ENCODE results near the gene ATP5MK. TPM values are rescaled to one million over a fixed set of nuclear protein-coding genes. Genes with fewer than 3 reads are reported as not detected.

Gene ATP5MK
- total RNA-seq, 1 experiment from 2014 or later, result 307 TPM

DNA sequence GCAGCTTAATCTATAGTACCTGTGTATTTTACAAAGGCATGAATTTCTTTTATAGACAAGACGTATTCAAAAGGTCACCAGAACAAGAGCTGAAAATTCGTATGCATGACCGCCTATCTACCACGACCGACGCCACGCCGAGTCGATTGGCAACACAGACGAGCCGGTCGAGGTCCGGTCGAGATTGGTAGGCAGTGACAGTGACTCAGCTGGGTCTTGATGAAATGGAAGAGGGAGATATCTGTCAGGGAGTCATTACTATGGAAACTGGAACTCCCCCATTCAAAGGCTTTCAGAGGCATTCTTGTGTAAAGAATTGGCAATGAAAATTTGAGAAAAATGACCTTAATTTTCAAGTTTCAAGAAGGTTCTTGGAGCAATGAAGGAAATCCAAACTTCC is 2.1 kb downstream of the ATP5MK start:
- Mint-ChIP-seq H3K9me3 (no peaks in the 10 kb centered on the region), H3K27me3 (ENCODE audit: low read depth) (no peaks in the 10 kb centered on the region), H3K4me1 (peaks cover 25% of the 10 kb centered on the region), H3K4me3 (peak overlapping the region; percentile 40), H3K36me3 (peaks cover 57% of the 10 kb centered on the region), H3K27ac (no peak overlapping the region)
- ChIA-PET CTCF (interaction anchor here (1.2 kb wide), 1 partner anchor 64 kb away, joined by 3 read pairs; the partner anchor contains the start of gene CALHM1), POLR2A (interaction anchor here (0.6 kb wide), 1 partner anchor 34 kb away, joined by 3 read pairs; no protein-coding TSS in a partner anchor)
- no peak for TF ChIP-seq RELA (CRISPR knock-in tag; IDR thresholded peaks at IDR 0.05; ENCODE audit: borderline replicate concordance)
- no peak for TF ChIP-seq SMAD4 (CRISPR knock-in tag; IDR thresholded peaks at IDR 0.05)
- no peak for TF ChIP-seq RORB (CRISPR knock-in tag; IDR thresholded peaks at IDR 0.05)
- no peak for TF ChIP-seq ZNF219 (CRISPR knock-in tag; IDR thresholded peaks at IDR 0.05; ENCODE audit: borderline replicate concordance)
- TF ChIP-seq, protein P1, sequence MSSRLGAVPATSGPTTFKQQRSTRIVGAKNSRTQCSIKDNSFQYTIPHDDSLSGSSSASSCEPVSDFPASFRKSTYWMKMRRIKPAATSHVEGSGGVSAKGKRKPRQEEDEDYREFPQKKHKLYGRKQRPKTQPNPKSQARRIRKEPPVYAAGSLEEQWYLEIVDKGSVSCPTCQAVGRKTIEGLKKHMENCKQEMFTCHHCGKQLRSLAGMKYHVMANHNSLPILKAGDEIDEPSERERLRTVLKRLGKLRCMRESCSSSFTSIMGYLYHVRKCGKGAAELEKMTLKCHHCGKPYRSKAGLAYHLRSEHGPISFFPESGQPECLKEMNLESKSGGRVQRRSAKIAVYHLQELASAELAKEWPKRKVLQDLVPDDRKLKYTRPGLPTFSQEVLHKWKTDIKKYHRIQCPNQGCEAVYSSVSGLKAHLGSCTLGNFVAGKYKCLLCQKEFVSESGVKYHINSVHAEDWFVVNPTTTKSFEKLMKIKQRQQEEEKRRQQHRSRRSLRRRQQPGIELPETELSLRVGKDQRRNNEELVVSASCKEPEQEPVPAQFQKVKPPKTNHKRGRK (CRISPR knock-in tag; IDR thresholded peaks at IDR 0.05; ENCODE audit: borderline replicate concordance), result no peak
- TF ChIP-seq ZNF263 (CRISPR knock-in tag; IDR thresholded peaks at IDR 0.05; ENCODE audit: low read depth), result no peak
- TF ChIP-seq, protein P2, sequence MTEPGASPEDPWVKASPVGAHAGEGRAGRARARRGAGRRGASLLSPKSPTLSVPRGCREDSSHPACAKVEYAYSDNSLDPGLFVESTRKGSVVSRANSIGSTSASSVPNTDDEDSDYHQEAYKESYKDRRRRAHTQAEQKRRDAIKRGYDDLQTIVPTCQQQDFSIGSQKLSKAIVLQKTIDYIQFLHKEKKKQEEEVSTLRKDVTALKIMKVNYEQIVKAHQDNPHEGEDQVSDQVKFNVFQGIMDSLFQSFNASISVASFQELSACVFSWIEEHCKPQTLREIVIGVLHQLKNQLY (CRISPR knock-in tag; IDR thresholded peaks at IDR 0.05), result no peak
- no peak for TF ChIP-seq TEAD1 (CRISPR knock-in tag; IDR thresholded peaks at IDR 0.05)
- TF ChIP-seq CBFB (CRISPR knock-in tag; IDR thresholded peaks at IDR 0.05; ENCODE audit: low read depth), result no peak
- no peak for TF ChIP-seq ESRRA (CRISPR knock-in tag; IDR thresholded peaks at IDR 0.05; ENCODE audit: borderline replicate concordance)
- no peak for ATAC-seq
- no peak for DNase-seq (ENCODE audit: low spot score)

DNA sequence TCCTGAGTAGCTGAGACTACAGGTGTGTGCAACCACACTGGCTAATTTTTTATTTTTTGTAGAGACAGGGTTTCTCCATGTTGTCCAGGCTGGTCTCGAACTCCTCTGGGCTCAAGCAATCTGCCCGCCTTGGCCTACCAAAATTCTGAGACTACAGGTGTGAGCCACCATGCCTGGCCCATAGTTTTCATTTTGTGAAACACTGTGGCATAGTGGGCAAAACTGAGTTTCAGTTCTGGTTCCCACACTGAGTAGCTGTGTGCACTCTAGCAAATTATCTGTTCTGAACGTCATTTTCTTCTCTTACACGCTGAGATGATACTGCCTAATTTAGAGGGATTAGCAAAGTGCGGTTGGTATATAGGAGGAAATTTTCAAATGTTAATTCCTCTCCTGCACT is 13.5 kb downstream of the ATP5MK start:
- ATAC-seq (no peak), DNase-seq (ENCODE audit: low spot score) (no peak)
- Mint-ChIP-seq H3K27me3 (ENCODE audit: low read depth) (no peaks in the 10 kb centered on the region), H3K4me1 (no peaks in the 10 kb centered on the region), H3K9me3 (no peaks in the 10 kb centered on the region), H3K27ac (no peak overlapping the region), H3K36me3 (peaks cover 32% of the 10 kb centered on the region), H3K4me3 (no peak overlapping the region)
- TF ChIP-seq ESRRA (CRISPR knock-in tag; IDR thresholded peaks at IDR 0.05; ENCODE audit: borderline replicate concordance) (no peak), ZNF121 (CRISPR knock-in tag; IDR thresholded peaks at IDR 0.05) (no peak), ZNF423 (CRISPR knock-in tag; IDR thresholded peaks at IDR 0.05) (no peak), ZNF396 (CRISPR knock-in tag; IDR thresholded peaks at IDR 0.05; ENCODE audit: borderline replicate concordance) (no peak)
- TF ChIP-seq, protein P3, sequence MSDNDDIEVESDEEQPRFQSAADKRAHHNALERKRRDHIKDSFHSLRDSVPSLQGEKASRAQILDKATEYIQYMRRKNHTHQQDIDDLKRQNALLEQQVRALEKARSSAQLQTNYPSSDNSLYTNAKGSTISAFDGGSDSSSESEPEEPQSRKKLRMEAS (CRISPR knock-in tag; IDR thresholded peaks at IDR 0.05), result no peak
- TF ChIP-seq, protein P4, sequence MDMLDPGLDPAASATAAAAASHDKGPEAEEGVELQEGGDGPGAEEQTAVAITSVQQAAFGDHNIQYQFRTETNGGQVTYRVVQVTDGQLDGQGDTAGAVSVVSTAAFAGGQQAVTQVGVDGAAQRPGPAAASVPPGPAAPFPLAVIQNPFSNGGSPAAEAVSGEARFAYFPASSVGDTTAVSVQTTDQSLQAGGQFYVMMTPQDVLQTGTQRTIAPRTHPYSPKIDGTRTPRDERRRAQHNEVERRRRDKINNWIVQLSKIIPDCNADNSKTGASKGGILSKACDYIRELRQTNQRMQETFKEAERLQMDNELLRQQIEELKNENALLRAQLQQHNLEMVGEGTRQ (CRISPR knock-in tag; IDR thresholded peaks at IDR 0.05), result no peak
- POLR2A ChIA-PET, result no interaction called here
- CTCF ChIA-PET, result no interaction called here

DNA sequence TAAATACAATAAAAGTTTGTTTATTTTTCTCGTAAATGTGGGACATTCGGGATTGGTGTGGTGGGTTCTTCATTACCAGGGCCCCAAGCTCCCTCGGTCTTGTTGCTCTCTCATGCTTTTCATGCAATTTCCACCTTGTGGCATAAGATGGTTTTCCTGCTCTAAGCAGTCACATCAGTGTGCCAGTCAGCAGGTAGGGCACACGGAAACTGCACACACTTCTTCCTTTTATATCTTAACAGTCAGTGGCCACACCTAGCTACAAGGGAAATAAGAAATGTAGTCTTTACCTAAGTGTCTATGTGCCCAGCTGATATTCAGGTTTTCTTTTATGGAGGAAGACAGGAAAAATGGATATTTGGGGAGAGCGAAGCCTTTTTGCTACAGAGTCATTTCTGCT is 22.0 kb downstream of the ATP5MK start:
- CTCF ChIA-PET, result no interaction called here
- Mint-ChIP-seq H3K4me3 (no peak overlapping the region), H3K4me1 (no peaks in the 10 kb centered on the region), H3K27me3 (ENCODE audit: low read depth) (no peaks in the 10 kb centered on the region), H3K9me3 (no peaks in the 10 kb centered on the region), H3K27ac (no peak overlapping the region), H3K36me3 (peaks cover 20% of the 10 kb centered on the region)
- POLR2A ChIA-PET, result no interaction called here
- no peak for DNase-seq (ENCODE audit: low spot score)
- TF ChIP-seq, protein P5, sequence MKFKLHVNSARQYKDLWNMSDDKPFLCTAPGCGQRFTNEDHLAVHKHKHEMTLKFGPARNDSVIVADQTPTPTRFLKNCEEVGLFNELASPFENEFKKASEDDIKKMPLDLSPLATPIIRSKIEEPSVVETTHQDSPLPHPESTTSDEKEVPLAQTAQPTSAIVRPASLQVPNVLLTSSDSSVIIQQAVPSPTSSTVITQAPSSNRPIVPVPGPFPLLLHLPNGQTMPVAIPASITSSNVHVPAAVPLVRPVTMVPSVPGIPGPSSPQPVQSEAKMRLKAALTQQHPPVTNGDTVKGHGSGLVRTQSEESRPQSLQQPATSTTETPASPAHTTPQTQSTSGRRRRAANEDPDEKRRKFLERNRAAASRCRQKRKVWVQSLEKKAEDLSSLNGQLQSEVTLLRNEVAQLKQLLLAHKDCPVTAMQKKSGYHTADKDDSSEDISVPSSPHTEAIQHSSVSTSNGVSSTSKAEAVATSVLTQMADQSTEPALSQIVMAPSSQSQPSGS (CRISPR knock-in tag; IDR thresholded peaks at IDR 0.05; ENCODE audit: borderline replicate concordance, low read depth), result no peak
- TF ChIP-seq NFYB (CRISPR knock-in tag; conservative IDR thresholded peaks at IDR 0.05; ENCODE audit: low read depth) (no peak), FOXK1 (CRISPR knock-in tag; IDR thresholded peaks at IDR 0.05) (no peak)
- TF ChIP-seq, protein P6, sequence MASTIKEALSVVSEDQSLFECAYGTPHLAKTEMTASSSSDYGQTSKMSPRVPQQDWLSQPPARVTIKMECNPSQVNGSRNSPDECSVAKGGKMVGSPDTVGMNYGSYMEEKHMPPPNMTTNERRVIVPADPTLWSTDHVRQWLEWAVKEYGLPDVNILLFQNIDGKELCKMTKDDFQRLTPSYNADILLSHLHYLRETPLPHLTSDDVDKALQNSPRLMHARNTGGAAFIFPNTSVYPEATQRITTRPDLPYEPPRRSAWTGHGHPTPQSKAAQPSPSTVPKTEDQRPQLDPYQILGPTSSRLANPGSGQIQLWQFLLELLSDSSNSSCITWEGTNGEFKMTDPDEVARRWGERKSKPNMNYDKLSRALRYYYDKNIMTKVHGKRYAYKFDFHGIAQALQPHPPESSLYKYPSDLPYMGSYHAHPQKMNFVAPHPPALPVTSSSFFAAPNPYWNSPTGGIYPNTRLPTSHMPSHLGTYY (CRISPR knock-in tag; IDR thresholded peaks at IDR 0.05), result no peak
- no peak for ATAC-seq
